ENCODE measurements around the gene LARP4.
"Not testable (repeated sequence)": the region's sequence is repeated elsewhere in the genome, so short reads cannot be mapped to it uniquely, and the experiment has no call there.

The LARP4 gene

GRCh38 chr12:50507474-50507838, 106.8 kb downstream of the LARP4 start:
- H3K4me1 ChIP-seq (ENCODE audit: control insufficient read depth, insufficient read depth, low read length) = peaks cover 8% of the 10 kb centered on the region
- no peak overlapping the region for H3K27ac ChIP-seq (ENCODE audit: low read depth, low read length)
- no peak overlapping the region for H3K9ac ChIP-seq (ENCODE audit: low read length)
- no peaks in the 10 kb centered on the region for H3K36me3 ChIP-seq (ENCODE audit: control insufficient read depth, insufficient read depth, low read length)
- no peaks in the 10 kb centered on the region for H3K27me3 ChIP-seq (ENCODE audit: control insufficient read depth, insufficient read depth, low read length)
- peak overlapping the region; percentile 21 for H3K4me3 ChIP-seq (ENCODE audit: low read length)

GRCh38 chr12:50507930-50508329, 107.2 kb downstream of the LARP4 start:
- H3K4me1 ChIP-seq (ENCODE audit: control insufficient read depth, insufficient read depth, low read length) = peaks cover 8% of the 10 kb centered on the region
- H3K4me3 ChIP-seq (ENCODE audit: low read length) = no peak overlapping the region
- no peak overlapping the region for H3K9ac ChIP-seq (ENCODE audit: low read length)
- no peak overlapping the region for H3K27ac ChIP-seq (ENCODE audit: low read depth, low read length)
- H3K27me3 ChIP-seq (ENCODE audit: control insufficient read depth, insufficient read depth, low read length) = no peaks in the 10 kb centered on the region
- no peaks in the 10 kb centered on the region for H3K36me3 ChIP-seq (ENCODE audit: control insufficient read depth, insufficient read depth, low read length)

- Histone ChIP-seq H3K27me3 (ENCODE audit: control insufficient read depth, insufficient read depth, low read length) (no peaks in the 10 kb centered on the region), H3K4me3 (ENCODE audit: low read length) (no peak overlapping the region), H3K4me1 (ENCODE audit: control insufficient read depth, insufficient read depth, low read length) (peaks cover 8% of the 10 kb centered on the region), H3K36me3 (ENCODE audit: control insufficient read depth, insufficient read depth, low read length) (no peaks in the 10 kb centered on the region), H3K9ac (ENCODE audit: low read length) (no peak overlapping the region), H3K27ac (ENCODE audit: low read depth, low read length) (no peak overlapping the region)
Measured at GRCh38 chr12:50508414-50508813, 107.7 kb downstream of the LARP4 start.

GRCh38 chr12:50508970-50509663, 108.4 kb downstream of the LARP4 start:
- no peaks in the 10 kb centered on the region for H3K36me3 ChIP-seq (ENCODE audit: control insufficient read depth, insufficient read depth, low read length)
- H3K27me3 ChIP-seq (ENCODE audit: control insufficient read depth, insufficient read depth, low read length) = no peaks in the 10 kb centered on the region
- no peak overlapping the region for H3K4me3 ChIP-seq (ENCODE audit: low read length)
- H3K9ac ChIP-seq (ENCODE audit: low read length) = no peak overlapping the region
- peaks cover 8% of the 10 kb centered on the region for H3K4me1 ChIP-seq (ENCODE audit: control insufficient read depth, insufficient read depth, low read length)
- no peak overlapping the region for H3K27ac ChIP-seq (ENCODE audit: low read depth, low read length)

- H3K4me3 ChIP-seq (ENCODE audit: low read length) = no peak overlapping the region
- H3K4me1 ChIP-seq (ENCODE audit: control insufficient read depth, insufficient read depth, low read length) = peaks cover 4% of the 10 kb centered on the region
- no peak overlapping the region for H3K27ac ChIP-seq (ENCODE audit: low read depth, low read length)
- no peaks in the 10 kb centered on the region for H3K36me3 ChIP-seq (ENCODE audit: control insufficient read depth, insufficient read depth, low read length)
- no peak overlapping the region for H3K9ac ChIP-seq (ENCODE audit: low read length)
- H3K27me3 ChIP-seq (ENCODE audit: control insufficient read depth, insufficient read depth, low read length) = no peaks in the 10 kb centered on the region
Measured at GRCh38 chr12:50514526-50515276, 114.0 kb downstream of the LARP4 start.

- Histone ChIP-seq H3K36me3 (ENCODE audit: control insufficient read depth, insufficient read depth, low read length) (no peaks in the 10 kb centered on the region), H3K27me3 (ENCODE audit: control insufficient read depth, insufficient read depth, low read length) (no peaks in the 10 kb centered on the region), H3K4me1 (ENCODE audit: control insufficient read depth, insufficient read depth, low read length) (peaks cover 5% of the 10 kb centered on the region), H3K9ac (ENCODE audit: low read length) (no peak overlapping the region), H3K27ac (ENCODE audit: low read depth, low read length) (no peak overlapping the region), H3K4me3 (ENCODE audit: low read length) (no peak overlapping the region)
Measured at GRCh38 chr12:50515587-50515986, 114.9 kb downstream of the LARP4 start.

GRCh38 chr12:50517421-50518048, 116.8 kb downstream of the LARP4 start:
- Histone ChIP-seq H3K9ac (ENCODE audit: low read length) (no peak overlapping the region), H3K27me3 (ENCODE audit: control insufficient read depth, insufficient read depth, low read length) (no peaks in the 10 kb centered on the region), H3K36me3 (ENCODE audit: control insufficient read depth, insufficient read depth, low read length) (no peaks in the 10 kb centered on the region), H3K4me3 (ENCODE audit: low read length) (no peak overlapping the region), H3K4me1 (ENCODE audit: control insufficient read depth, insufficient read depth, low read length) (peaks cover 8% of the 10 kb centered on the region), H3K27ac (ENCODE audit: low read depth, low read length) (peak overlapping the region; percentile 39)

- no peaks in the 10 kb centered on the region for H3K36me3 ChIP-seq (ENCODE audit: control insufficient read depth, insufficient read depth, low read length)
- H3K9ac ChIP-seq (ENCODE audit: low read length) = no peak overlapping the region
- peaks cover 8% of the 10 kb centered on the region for H3K4me1 ChIP-seq (ENCODE audit: control insufficient read depth, insufficient read depth, low read length)
- H3K4me3 ChIP-seq (ENCODE audit: low read length) = no peak overlapping the region
- no peaks in the 10 kb centered on the region for H3K27me3 ChIP-seq (ENCODE audit: control insufficient read depth, insufficient read depth, low read length)
- H3K27ac ChIP-seq (ENCODE audit: low read depth, low read length) = no peak overlapping the region
Measured at GRCh38 chr12:50518090-50518489, 117.4 kb downstream of the LARP4 start.

GRCh38 chr12:50519353-50519752, 118.7 kb downstream of the LARP4 start:
- Histone ChIP-seq H3K4me1 (ENCODE audit: control insufficient read depth, insufficient read depth, low read length) (peaks cover 8% of the 10 kb centered on the region), H3K27me3 (ENCODE audit: control insufficient read depth, insufficient read depth, low read length) (no peaks in the 10 kb centered on the region), H3K36me3 (ENCODE audit: control insufficient read depth, insufficient read depth, low read length) (no peaks in the 10 kb centered on the region), H3K9ac (ENCODE audit: low read length) (no peak overlapping the region), H3K27ac (ENCODE audit: low read depth, low read length) (no peak overlapping the region), H3K4me3 (ENCODE audit: low read length) (no peak overlapping the region)

- Histone ChIP-seq H3K27ac (ENCODE audit: low read depth, low read length) (no peak overlapping the region), H3K4me3 (ENCODE audit: low read length) (no peak overlapping the region), H3K27me3 (ENCODE audit: control insufficient read depth, insufficient read depth, low read length) (no peaks in the 10 kb centered on the region), H3K36me3 (ENCODE audit: control insufficient read depth, insufficient read depth, low read length) (no peaks in the 10 kb centered on the region), H3K9ac (ENCODE audit: low read length) (no peak overlapping the region), H3K4me1 (ENCODE audit: control insufficient read depth, insufficient read depth, low read length) (peaks cover 8% of the 10 kb centered on the region)
Measured at GRCh38 chr12:50520416-50521207, 119.9 kb downstream of the LARP4 start.

GRCh38 chr12:50521781-50522180, 121.1 kb downstream of the LARP4 start:
- not testable (repeated sequence) for H3K9ac ChIP-seq (ENCODE audit: low read length); H3K4me1 ChIP-seq (ENCODE audit: control insufficient read depth, insufficient read depth, low read length); H3K36me3 ChIP-seq (ENCODE audit: control insufficient read depth, insufficient read depth, low read length); H3K4me3 ChIP-seq (ENCODE audit: low read length); H3K27ac ChIP-seq (ENCODE audit: low read depth, low read length); H3K27me3 ChIP-seq (ENCODE audit: control insufficient read depth, insufficient read depth, low read length)

- peaks cover 5% of the 10 kb centered on the region for H3K4me1 ChIP-seq (ENCODE audit: control insufficient read depth, insufficient read depth, low read length)
- H3K27me3 ChIP-seq (ENCODE audit: control insufficient read depth, insufficient read depth, low read length) = no peaks in the 10 kb centered on the region
- no peaks in the 10 kb centered on the region for H3K36me3 ChIP-seq (ENCODE audit: control insufficient read depth, insufficient read depth, low read length)
- no peak overlapping the region for H3K27ac ChIP-seq (ENCODE audit: low read depth, low read length)
- no peak overlapping the region for H3K4me3 ChIP-seq (ENCODE audit: low read length)
- H3K9ac ChIP-seq (ENCODE audit: low read length) = no peak overlapping the region
Measured at GRCh38 chr12:50523772-50524171, 123.1 kb downstream of the LARP4 start.

Measured in rectal smooth muscle tissue (tissue), 1 donor.